HG02610 (cell line): Measurements from ENCODE around the gene SHISAL1.
"Not testable (repeated sequence)": the region's sequence is repeated elsewhere in the genome, so short reads cannot be mapped to it uniquely, and the experiment has no call there.

Experiments
- ATAC-seq: cut with Tn5 transposase; IDR thresholded peaks from one replicate; pipeline ENCODE4 v1.9.1; 2021; ENCODE audit warnings: mild to moderate bottlenecking, moderate library complexity; ENCODE audit not compliant: unreplicated experiment

The SHISAL1 gene

DNA sequence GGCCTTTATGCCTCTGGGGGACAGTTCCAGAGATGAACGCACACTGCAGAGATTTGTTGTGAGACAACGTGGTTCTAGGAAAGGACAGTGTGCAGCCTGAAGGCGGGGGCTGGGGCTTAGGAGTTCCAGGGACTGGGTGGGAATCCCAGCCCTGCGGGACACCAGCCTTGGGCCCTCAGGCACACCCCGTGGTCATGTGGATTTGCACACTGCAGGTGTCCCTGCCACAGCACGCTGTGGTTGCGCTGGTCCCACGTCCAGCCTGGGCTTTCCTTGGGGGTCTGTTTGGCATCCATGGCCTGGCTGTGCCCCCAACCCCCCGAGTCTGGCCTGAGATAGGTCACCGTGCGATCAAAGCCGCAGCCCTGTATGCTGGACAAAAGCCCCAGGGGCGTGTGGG lies 7.3 kb downstream of the SHISAL1 start:
- ATAC-seq = no peak

DNA sequence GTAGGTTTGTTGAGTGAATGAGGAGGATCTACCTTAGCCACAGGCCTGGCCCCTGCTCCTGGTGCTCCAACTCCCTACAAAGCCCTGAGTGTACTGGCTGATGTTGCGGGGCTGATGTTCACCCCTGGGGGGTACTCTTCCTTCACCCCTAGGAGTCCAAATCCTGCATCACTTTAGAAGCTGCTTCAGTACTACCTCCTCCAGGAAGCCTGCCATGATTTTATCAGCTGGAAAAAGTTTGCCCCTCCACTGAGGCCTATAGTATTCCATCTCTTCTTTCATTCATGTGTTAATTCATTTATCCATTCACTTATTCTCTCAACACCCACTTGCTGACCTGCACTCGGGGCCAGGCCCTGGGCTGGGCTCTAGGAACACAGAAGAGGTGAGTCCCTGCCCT lies 7.8 kb downstream of the SHISAL1 start:
- no peak for ATAC-seq

DNA sequence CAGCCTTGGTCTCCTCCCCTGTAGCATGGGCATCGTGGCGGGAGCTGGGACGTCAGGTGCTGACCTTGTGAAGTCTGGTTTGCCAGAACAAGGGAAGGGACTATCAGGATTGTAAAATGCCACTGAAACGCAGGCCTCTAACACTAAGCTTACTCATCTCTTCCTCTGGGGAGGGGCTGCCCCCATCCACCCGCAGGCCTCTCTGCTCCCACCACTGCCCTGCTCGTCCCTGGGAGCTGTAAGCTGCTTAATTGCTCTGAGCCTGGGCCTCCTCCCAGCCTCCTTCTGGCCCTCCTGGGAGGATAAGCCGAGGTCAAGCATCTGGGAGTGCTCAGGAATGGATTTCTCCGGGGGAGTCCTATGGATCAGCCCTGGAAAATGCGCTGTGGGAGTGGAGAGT lies 8.4 kb downstream of the SHISAL1 start:
- no peak for ATAC-seq

DNA sequence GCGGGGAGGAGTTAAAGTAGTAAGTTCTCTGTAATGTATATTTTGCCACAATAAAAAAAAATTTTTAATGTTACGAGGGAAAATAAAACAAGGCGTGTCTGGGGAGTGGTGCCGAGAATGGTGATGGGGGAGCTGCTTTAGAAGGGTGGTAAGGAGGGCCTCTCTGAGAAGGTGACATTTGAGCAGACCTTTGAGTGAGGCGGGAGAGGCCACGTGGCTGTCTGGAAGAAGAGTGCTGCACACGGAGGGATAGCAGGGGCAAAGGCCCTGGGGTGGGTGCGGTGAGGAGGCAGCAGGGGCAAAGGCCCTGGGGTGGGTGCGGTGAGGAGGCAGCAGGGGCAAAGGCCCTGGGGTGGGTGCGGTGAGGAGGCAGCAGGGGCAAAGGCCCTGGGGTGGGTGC lies 10.4 kb downstream of the SHISAL1 start:
- not testable (repeated sequence) for ATAC-seq

DNA sequence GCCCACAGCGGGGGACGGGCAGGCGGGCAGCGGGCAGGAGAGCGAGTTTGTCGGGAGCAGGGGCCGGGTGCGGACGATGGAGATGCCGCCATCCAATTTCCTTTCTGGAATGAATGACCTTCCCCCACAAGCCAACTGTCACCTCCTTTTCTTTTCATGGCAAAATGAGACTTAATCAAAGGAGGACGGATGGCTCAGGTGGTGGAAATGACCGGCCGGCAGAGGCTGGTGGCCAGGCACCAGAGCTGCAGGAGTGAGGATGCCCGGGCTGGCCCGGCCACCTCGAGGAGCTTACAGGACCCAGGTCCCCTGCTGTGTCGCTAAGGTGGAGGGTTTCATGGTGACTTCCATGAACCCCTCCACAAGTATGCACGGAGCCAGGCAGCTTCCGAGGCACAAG lies 11.7 kb downstream of the SHISAL1 start:
- no peak for ATAC-seq

DNA sequence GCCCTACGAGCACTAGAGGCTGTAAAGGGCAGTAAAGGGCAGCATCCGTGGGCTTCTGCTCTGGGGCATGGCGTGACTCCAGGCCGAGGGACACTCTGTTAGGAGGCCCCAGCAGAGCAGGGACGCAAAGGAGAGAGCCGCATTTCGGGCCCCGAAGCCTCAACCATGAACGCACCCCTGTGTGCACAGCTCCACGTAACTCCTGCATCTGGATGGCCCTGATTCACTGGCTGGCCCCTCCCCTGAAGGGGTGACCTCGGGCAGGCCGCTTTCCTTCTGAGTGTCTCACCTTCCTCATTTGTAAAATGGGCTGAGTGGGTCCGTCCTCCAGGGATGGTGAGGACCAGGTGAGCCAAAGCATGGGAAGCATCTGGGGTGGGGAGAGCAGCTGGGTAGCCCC lies 13.6 kb downstream of the SHISAL1 start:
- no peak for ATAC-seq

DNA sequence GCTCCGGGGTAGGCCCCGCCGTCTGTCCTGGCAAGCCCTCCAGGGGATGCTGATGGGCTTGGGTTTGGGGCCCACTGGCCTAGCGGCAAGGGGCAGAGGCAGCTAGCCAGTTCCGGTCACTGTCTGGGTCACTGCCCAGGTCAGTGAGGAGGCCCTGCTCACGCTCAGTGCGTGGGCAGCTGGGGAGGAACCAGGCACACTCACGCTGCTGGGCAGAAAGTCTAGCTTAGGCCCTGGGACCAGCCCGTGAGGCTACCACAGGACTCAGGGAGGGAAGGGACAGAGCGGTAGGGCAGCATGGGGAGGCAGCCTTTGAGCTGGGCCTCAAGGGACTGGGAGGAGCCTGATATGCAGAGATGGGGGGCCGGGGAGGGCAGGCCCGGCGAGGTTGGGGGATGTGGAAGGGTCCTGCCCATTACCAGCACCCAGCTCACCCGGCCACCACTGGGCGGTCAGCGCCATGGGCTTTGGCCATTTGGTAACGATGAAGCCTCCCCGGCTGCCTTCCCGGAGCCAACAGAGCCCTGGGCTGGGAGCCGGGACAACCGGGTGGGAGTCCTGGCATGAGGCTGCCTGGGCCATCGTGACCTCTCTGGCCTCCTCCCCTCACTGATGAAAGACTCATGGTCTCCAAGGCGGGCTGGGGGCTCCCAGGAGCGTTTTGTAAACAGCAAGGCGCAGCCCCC lies 14.2 kb downstream of the SHISAL1 start:
- ATAC-seq = no peak

DNA sequence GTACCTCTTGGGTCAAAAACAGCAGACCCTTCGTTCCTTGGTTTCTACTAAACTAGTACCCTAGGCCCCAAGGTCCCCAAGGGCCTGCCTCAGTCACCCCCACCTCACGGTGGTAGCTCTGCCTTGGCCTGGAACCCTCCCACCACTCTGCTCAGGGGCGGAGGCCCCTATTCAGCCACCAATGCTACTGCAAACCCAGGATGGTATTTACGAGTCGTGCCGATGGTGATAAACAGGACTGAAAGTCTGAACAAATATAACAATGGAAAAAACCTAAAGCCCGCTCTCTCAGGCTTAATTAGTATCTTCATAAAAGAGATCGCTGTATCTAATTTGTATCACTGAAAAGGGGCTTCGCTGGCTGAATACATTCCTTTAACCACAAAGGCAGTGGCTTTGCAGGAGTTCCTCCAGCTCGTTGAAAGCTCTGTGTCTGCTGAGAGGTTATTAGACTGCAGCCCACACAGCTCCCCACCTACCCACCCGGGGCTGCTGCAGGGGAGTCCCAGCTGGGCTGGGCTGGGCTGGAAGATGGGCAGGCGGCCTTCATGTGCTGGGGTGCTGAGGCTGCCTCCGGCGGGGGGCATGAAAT lies 15.2 kb downstream of the SHISAL1 start:
- no peak for ATAC-seq

DNA sequence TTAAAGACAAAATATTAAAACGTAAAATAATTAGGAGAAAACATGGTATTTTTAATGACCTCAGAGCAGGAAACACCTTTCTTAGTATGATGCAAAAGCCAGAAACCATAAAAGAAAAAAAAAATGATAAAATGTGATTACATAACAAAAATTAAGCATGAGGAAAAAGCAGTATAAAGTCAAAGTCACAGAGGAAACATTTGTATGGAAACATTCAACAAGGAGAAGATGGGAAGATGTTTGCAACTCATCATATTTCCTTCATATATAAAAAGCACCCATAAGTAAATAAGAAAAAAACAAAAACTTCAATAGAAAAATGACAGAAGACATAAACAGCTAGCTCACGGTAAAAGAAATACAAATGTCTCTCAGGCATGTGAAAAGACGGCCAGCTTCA lies 17.3 kb downstream of the SHISAL1 start:
- ATAC-seq = no peak

DNA sequence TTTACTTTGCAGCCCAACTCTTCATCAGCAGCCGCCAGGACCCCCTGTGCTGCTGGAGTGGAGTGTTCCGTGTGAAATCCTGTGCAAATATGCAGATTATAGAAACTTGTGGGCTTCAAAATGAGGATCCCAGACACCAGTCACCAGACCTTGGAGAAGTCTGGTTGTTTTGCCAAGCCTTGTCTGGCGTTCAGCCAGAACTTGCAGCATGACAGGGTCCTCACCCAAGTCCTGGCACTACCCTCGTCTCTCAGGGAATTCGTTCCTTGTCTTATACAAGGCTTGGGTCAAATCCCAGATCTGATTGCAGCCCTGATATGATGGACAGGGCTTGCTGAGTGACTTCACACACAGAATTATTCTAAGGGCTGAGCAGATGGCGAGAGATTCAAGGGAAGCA lies 18.9 kb downstream of the SHISAL1 start:
- no peak for ATAC-seq

DNA sequence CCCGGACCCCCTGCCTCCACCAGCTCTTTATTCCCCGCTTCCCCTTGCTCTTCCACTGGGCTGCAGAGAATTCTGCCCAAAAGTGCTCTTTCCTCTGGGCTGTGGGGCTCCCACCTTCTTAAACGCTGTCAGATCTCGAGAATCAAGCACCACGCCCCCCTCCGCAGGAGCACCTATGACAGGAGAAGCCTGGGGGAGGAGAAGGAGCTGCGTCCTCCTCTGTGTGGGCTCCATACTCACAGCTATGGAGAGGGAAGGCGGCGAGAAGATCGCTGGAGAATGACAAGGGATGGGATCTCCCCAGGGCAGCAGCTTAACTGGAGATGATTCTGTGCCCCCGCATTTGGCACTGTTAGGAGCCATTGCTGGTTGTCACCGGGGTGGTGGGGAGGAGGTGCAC lies 19.7 kb downstream of the SHISAL1 start:
- ATAC-seq = no peak

DNA sequence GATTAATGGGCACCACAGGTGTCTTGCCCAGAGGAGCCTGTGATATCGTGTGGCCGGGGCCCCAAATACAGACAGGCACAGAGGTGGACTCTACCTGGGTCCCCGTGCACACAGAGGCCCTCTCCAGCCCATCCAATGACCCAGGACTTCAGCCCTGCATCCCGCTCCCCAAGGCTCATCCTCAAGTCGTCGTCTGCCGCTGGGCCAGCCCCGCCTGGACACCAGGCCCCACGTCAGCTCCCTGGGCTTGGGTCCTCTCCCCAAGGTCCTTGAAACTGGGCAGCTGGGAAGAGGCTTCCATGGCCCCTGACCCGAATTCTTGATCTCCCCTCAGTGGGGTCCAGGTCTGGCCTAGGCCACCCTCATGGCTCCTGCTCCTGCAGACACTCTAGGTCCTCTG lies 20.2 kb downstream of the SHISAL1 start:
- ATAC-seq = no peak

DNA sequence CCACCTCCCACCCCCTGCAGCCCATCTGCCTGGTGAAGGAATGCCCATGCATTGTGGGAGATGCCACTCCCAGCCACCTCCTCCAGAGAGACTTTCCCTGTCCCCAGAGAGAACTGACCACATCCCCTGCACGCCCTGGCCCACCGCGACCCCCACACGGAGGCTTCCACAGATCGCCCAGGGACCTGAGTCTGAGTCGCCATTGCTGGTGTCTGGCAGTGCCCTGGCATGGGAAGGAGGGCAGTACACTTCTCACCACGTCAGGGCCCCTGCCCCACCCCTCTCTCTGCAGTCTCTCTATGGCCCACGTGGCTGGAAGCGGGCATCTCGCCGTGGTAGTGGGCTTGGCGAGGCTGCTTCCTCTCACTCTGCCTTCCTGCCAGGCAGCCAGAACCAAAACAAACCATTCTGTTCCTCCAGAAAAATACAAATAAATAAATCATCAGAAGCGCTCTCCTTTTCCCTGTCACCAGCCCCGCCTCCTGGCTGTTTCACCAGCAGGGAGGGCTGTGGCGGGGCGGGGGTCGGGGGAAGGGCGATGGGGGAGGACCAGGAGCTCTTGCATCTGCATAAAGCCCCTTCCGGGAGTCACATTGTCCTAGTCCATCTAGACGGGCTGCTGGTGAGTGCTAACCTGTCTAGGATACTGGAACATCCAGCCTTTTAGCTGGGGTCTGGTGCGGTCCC lies 20.9 kb downstream of the SHISAL1 start:
- no peak for ATAC-seq

DNA sequence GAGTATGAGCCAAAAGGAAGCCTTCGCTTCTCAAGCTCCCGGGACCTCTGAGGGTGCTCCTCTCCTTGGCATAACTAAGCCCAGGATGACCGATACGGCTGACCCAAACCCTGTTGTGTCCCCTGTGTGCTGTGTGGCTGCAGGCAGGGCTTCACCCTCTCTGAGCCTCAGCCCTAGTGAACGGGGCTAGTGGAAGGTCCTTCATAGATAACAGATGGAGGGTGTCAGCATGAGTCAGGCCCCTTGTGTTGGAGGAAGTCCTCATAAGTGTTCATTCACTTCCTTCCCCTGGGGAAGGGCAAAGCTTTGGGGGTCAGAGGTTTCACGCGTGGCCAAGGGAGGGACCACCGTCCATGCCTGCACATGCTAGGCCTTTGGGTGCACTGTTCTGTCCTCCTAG lies 21.5 kb downstream of the SHISAL1 start:
- ATAC-seq = no peak

DNA sequence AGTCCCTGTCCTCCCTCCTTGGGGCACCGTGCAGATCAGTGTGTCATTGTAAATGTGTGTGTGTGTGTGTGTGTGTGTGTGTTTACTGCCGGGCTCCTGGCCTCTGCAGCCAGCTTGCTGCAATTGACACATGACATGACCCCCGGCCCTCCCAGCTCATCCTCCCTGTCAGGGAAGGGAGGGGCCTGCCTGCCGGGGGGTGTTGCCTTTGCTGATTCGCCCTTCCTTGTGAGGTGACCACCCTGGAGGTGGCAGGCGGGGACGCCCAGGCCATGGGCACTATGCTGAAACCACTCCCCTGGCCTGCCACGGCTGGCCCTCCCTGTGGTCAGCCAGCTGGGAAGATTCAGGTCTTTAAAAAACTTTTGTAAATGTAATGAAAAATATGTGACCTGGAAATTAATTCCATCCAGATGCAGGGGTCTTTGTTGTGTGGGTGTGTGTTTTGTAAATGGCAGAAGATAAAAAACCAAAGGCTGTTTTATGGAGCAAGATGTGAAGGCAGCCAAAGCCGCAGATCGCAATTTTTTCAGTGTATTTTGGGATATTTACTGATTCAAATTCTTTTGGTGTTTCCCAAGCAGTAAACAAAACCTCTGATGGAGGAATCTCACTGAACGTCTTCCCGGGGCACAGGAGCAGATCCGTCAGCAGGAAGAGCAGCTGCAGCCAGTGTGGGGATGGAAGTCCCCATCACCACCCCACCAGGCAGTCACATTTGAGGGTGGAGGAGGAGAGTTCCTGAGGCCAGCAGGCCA lies 23.2 kb downstream of the SHISAL1 start:
- ATAC-seq = no peak

DNA sequence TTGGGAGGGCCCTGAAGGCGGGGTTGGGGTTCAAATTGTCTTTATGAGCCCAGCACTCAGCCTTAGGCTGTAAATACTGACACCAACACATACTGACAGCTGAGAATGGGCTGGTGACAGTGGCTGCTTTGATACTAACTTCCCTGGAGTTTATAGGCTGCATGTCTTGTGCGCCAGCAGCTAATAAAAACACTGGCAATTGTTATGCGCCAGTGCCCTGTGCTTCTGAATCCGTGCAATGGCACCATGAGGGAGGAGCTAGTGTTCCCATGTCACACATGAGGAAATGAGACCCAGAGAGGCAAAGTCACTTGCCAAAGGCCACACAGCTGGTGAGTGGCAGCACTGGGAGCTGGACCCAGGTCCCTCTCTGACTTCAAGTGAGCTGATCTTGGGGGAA lies 23.8 kb downstream of the SHISAL1 start:
- no peak for ATAC-seq

DNA sequence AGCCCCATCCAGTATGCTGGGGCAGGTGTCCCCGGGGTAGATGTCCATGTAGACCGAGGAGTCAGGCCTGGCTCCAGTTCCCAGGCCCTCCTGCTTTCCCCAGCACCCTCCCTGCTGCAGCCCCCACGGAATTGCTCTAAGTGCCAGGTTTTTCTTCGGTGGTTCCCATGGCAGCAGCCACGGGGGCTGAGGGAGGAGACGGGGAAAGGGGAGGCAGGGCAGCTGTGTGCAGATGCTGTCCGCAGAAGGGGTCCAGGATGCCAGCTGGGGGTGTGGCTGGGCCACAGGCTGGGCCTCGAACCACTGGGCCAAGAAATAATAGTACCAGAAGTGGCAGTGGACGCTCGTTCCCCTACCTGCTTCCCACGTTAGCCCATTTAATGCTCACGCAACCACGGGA lies 25.0 kb downstream of the SHISAL1 start:
- no peak for ATAC-seq

DNA sequence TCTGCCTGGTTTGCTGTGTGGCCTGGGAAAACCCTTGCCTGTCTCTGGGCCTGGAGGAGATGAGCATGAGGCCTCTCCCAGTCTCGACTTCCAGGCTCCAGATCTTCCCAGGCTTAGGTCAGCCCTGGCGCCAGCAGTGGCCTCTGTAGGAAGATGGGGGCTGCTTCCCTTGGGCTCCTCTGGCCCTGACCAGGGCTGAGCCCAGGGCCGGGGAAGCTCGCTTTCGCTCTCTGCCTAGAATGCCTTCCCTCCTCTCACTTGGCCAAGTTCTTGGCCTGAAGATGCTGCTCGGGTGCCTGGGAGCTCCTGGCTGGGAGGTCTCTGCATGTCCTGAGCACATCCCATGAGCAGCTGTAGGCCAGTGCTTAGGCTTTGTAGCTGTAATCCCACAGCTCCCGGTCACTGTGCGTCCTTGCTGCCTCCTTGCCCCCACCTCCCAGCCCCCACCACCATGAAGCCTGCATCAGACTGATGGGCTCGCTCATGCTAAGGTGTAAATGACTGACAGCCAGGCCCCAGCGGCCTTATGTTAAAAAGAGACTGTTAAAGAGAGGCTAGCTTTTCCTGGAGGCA lies 25.5 kb downstream of the SHISAL1 start:
- no peak for ATAC-seq

DNA sequence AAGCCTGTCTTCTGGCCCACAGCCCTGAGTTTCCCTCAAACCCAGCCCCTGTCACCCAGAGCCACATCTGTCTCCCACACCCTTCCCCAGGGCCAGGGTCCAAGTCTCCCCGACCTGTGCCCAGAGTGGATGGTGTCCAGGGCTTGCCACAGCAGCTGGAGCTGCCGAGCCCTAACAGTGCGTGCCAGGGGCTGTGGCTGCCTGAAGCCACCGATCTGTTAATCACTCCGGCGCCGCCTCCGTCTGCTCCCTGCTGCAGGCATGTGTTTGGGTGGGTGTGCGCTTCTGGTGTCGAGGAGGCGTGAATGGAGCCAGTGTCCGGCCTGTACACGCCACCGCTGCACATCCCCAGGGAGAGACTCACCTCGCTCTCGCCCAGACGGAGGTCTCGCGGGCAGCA lies 26.1 kb downstream of the SHISAL1 start:
- ATAC-seq = no peak

DNA sequence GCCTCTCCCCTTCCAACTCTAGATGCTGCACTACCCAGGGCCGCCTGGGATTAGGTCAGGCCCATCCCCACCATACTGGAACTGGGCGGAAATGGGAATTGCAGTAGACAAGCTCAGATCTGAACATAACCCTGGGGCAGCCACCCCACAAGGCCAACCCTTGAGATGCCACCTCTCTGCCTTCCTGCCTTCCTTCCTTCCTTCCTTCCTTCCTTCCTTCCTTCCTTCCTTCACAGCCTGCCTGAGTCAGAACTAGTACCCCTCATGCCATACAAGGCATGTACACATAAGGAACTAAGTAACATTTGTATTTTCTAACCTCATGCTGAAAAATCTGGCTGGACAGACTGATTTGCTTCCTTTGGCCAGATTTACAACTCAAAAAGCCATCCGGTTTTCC lies 28.0 kb downstream of the SHISAL1 start:
- ATAC-seq = no peak
